ENCODE measurements around the gene PSTPIP1. TPM values are rescaled to one million over a fixed set of nuclear protein-coding genes. Genes with fewer than 3 reads are reported as not detected.

Gene PSTPIP1
- total and polyA plus RNA-seq, 9 of the 15 experiments (the other 6 are each of a cell fraction or from before 2014, with no cell fraction given): not detected

- TF ChIP-seq SMARCA4 (IDR thresholded peaks at IDR 0.05) (no peak), ATF3 (IDR thresholded peaks at IDR 0.05) (no peak), ATF3 (CRISPR knock-in tag; conservative IDR thresholded peaks at IDR 0.05) (0 out of 2 replicates have a peak, but pooled peaks have one; percentile 33), CEBPG (CRISPR knock-in tag; IDR thresholded peaks at IDR 0.05) (no peak), CEBPG (tag; conservative IDR thresholded peaks at IDR 0.05 in 1 of 2, IDR thresholded peaks at IDR 0.05 in 1 of 2) (peak in 1 of 2 experiments; percentile 33; a peak in 1 of 4 replicates), PRDM10 (IDR thresholded peaks at IDR 0.05; ENCODE audit: partially characterized antibody) (peak; percentile 36), GTF3C2 (IDR thresholded peaks at IDR 0.05; ENCODE audit: borderline replicate concordance, extremely low read depth, insufficient read length) (no peak), TBL1XR1 (IDR thresholded peaks at IDR 0.05; ENCODE audit: low read length in 2 of 2) (no peak)
These were observed 72.2 kb downstream of the PSTPIP1 start (continued) for GRCh38 chr15:77066971-77067690.

Measured in K562 (cell line).